ENCODE results near the gene RBM39. TPM values are rescaled to one million over a fixed set of nuclear protein-coding genes. Genes with fewer than 3 reads are reported as not detected.

RBM39 gene
- total RNA-seq, 1 experiment from 2014 or later, result 347 TPM

DNA sequence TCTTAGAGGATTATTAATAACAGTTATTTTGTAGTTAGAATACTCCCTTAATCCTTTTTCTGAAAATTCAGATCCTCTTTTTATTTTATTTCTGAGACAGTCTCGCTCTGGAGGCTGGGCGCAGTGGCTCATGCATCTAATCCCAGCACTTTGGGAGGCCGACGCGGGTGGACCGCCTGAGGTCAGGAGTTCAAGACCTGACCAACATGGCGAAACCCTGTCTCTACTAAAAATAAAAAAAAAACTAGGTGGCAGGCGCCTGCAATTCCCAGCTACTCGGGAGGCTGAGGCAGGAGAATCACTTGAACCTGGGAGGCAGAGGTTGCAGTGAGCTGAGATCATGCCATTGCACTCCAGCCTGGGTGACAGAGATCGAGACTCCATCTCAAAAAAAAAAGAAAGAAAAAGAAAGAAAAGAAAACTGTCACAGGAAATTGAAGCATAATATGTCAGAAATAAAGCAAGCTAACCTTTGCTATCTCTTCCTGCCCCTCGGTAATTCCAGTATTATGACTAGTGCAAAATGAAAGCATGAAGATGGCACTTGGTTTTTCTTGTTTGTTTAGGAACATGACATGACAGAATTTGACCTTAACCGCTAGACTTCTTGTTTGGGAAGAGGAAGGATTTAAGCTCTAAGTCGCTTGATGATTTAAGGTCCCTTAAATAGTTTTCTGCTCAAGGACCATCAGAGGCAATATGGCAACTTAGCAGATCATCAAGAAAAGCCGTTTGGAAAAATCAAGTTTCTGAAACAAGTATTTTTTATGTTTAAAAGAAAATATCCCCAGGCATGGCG lies 1.8 kb upstream of the RBM39 start:
- no peak overlapping the region for H2BK12ac ChIP-seq (ENCODE audit: insufficient read length, low read depth, low read length)
- WGBS (ENCODE audit: extremely low coverage, insufficient read length, low lambda C conversion rate), result no CpG with 5 or more reads among the region's 15 CpGs
- H4K20me1 ChIP-seq (ENCODE audit: control insufficient read depth, insufficient read depth, insufficient read length), result no peaks in the 10 kb centered on the region
- H3K4me3 Mint-ChIP-seq, result peak overlapping the region; percentile 99
- H3K18ac ChIP-seq (ENCODE audit: insufficient read length, low read depth, low read length), result no peak overlapping the region
- peaks cover 19 to 24% of the 10 kb centered on the region in 2 experiments for H3K4me1 Mint-ChIP-seq
- no peak overlapping the region for H3K27ac ChIP-seq (ENCODE audit: insufficient read length, low read depth, low read length)
- H3K4ac ChIP-seq (ENCODE audit: low read depth, low read length), result no peak overlapping the region
- H3T11ph ChIP-seq (ENCODE audit: low read length), result no peak overlapping the region
- no peak overlapping the region for H2AK5ac ChIP-seq (ENCODE audit: insufficient read length, low read length)
- H2BK20ac ChIP-seq (ENCODE audit: low read depth, low read length, poor library complexity, severe bottlenecking), result no peak overlapping the region
- peaks cover 20 to 31% (median 25%) of the 10 kb centered on the region in 3 experiments for H3K36me3 Mint-ChIP-seq (ENCODE audit: insufficient read depth in 1 of 3, low read depth in 3 of 3)
- H3K79me1 ChIP-seq (ENCODE audit: insufficient read depth, low read depth, low read length, poor library complexity, severe bottlenecking), result peaks cover 2% of the 10 kb centered on the region
- H2BK120ac ChIP-seq (ENCODE audit: low read depth, low read length, poor library complexity, severe bottlenecking), result no peak overlapping the region
- H3K27me3 Mint-ChIP-seq (ENCODE audit: low read depth), result no peaks in the 10 kb centered on the region; the same call in 1 of the 2 replicates
- peaks cover 21% of the 10 kb centered on the region for H3K79me2 ChIP-seq (ENCODE audit: insufficient read depth, low read length)
- TF ChIP-seq, protein P1, sequence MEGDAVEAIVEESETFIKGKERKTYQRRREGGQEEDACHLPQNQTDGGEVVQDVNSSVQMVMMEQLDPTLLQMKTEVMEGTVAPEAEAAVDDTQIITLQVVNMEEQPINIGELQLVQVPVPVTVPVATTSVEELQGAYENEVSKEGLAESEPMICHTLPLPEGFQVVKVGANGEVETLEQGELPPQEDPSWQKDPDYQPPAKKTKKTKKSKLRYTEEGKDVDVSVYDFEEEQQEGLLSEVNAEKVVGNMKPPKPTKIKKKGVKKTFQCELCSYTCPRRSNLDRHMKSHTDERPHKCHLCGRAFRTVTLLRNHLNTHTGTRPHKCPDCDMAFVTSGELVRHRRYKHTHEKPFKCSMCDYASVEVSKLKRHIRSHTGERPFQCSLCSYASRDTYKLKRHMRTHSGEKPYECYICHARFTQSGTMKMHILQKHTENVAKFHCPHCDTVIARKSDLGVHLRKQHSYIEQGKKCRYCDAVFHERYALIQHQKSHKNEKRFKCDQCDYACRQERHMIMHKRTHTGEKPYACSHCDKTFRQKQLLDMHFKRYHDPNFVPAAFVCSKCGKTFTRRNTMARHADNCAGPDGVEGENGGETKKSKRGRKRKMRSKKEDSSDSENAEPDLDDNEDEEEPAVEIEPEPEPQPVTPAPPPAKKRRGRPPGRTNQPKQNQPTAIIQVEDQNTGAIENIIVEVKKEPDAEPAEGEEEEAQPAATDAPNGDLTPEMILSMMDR (conservative IDR thresholded peaks at IDR 0.05), result no peak
- H2BK5ac ChIP-seq (ENCODE audit: insufficient read length, low read length), result no peak overlapping the region
- H3K23ac ChIP-seq (ENCODE audit: insufficient read length, low read depth, low read length), result no peak overlapping the region
- peaks cover 3 to 6% of the 10 kb centered on the region in 2 experiments; a peak in 4 of 5 replicates for H3K9me3 Mint-ChIP-seq
- H4K8ac ChIP-seq (replicated peaks; ENCODE audit: insufficient read length, low read depth, low read length), result no peak overlapping the region
- H3K56ac ChIP-seq (ENCODE audit: insufficient read length, low read depth, low read length), result no peak overlapping the region
- H4K91ac ChIP-seq (ENCODE audit: insufficient read length, low read depth, low read length), result no peak overlapping the region
- peak overlapping the region; percentile 44 to 90 (median 87); a peak in 5 of 7 replicates for H3K27ac Mint-ChIP-seq
- no peak overlapping the region for H4K5ac ChIP-seq (ENCODE audit: insufficient read length, low read depth, low read length)
- no peak overlapping the region for H3K4me2 ChIP-seq (ENCODE audit: insufficient read depth, insufficient read length, low read length)
- H2AFZ ChIP-seq (ENCODE audit: low read length), result no peak overlapping the region
- no peak overlapping the region for H2BK15ac ChIP-seq (ENCODE audit: low read depth, low read length)
- no peak overlapping the region for H3K14ac ChIP-seq (ENCODE audit: insufficient read depth, low read length)
- no peak for DNase-seq
- no peaks in the 10 kb centered on the region for H3K4me1 ChIP-seq (ENCODE audit: insufficient read depth, low read length)
- no peaks in the 10 kb centered on the region for H3K27me3 ChIP-seq (ENCODE audit: insufficient read depth, low read length)
- no peaks in the 10 kb centered on the region for H3K9me3 ChIP-seq (ENCODE audit: control insufficient read depth, low read depth, low read length)
- peak overlapping the region; percentile 95 for H3K9ac ChIP-seq (ENCODE audit: extremely low read depth, insufficient read length, low read length)
- peaks cover 4% of the 10 kb centered on the region for H3K23me2 ChIP-seq (ENCODE audit: insufficient read length, low read depth, low read length, poor library complexity, severe bottlenecking)

Data from H9 (cell line).